Measurements from ENCODE around the gene THSD4. TPM values are rescaled to one million over a fixed set of nuclear protein-coding genes. Genes with fewer than 3 reads are reported as not detected.

Gene THSD4
- total RNA-seq, 4 donors from 2014 or later: 10.7 to 59.5 (median 49.0) TPM

- Histone ChIP-seq H3K36me3 (no peaks in the 10 kb centered on the region), H3K9me3 (no peaks in the 10 kb centered on the region), H3K27ac (no peak overlapping the region), H3K4me3 (no peak overlapping the region), H3K27me3 (no peaks in the 10 kb centered on the region), H3K4me1 (no peaks in the 10 kb centered on the region)
- TF ChIP-seq CTCF (IDR thresholded peaks at IDR 0.05): no peak
- TF ChIP-seq POLR2A (IDR thresholded peaks at IDR 0.05): no peak
- DNase-seq: no peak
Observed at GRCh38 chr15:71570736-71571135, 455.5 kb downstream of the THSD4 start.

- TF ChIP-seq CTCF (IDR thresholded peaks at IDR 0.05) (no peak), POLR2A (IDR thresholded peaks at IDR 0.05) (no peak)
- Histone ChIP-seq H3K27ac (no peak overlapping the region), H3K36me3 (no peaks in the 10 kb centered on the region), H3K9me3 (no peaks in the 10 kb centered on the region), H3K27me3 (no peaks in the 10 kb centered on the region), H3K4me3 (no peak overlapping the region), H3K4me1 (no peaks in the 10 kb centered on the region)
- no peak for DNase-seq
Observed at GRCh38 chr15:71571641-71572040, 456.4 kb downstream of the THSD4 start.

- Histone ChIP-seq H3K27ac (no peak overlapping the region), H3K9me3 (no peaks in the 10 kb centered on the region), H3K27me3 (no peaks in the 10 kb centered on the region), H3K36me3 (no peaks in the 10 kb centered on the region), H3K4me3 (no peak overlapping the region), H3K4me1 (no peaks in the 10 kb centered on the region)
- TF ChIP-seq CTCF (IDR thresholded peaks at IDR 0.05): no peak
- TF ChIP-seq POLR2A (IDR thresholded peaks at IDR 0.05): no peak
- DNase-seq: no peak
Observed at GRCh38 chr15:71572452-71573053, 457.3 kb downstream of the THSD4 start.

- no peak for DNase-seq
- no peaks in the 10 kb centered on the region for H3K4me1 ChIP-seq
- no peaks in the 10 kb centered on the region for H3K9me3 ChIP-seq
- TF ChIP-seq CTCF (IDR thresholded peaks at IDR 0.05): no peak
- no peak for TF ChIP-seq POLR2A (IDR thresholded peaks at IDR 0.05)
- H3K27ac ChIP-seq: no peak overlapping the region
- H3K4me3 ChIP-seq: no peak overlapping the region
- no peaks in the 10 kb centered on the region for H3K27me3 ChIP-seq
- H3K36me3 ChIP-seq: no peaks in the 10 kb centered on the region
Observed at GRCh38 chr15:71573599-71573998, 458.3 kb downstream of the THSD4 start.

- no peak for DNase-seq
- Histone ChIP-seq H3K27ac (no peak overlapping the region), H3K27me3 (no peaks in the 10 kb centered on the region), H3K4me3 (no peak overlapping the region), H3K9me3 (no peaks in the 10 kb centered on the region), H3K4me1 (no peaks in the 10 kb centered on the region), H3K36me3 (no peaks in the 10 kb centered on the region)
- peak in 5 of 6 experiments; percentile 6 to 58 (median 55) for TF ChIP-seq CTCF (IDR thresholded peaks at IDR 0.05)
- TF ChIP-seq POLR2A (IDR thresholded peaks at IDR 0.05): no peak
Observed at GRCh38 chr15:71575474-71576045, 460.3 kb downstream of the THSD4 start.
